PC-3 (cell line): ENCODE measurements around the gene HOGA1. TPM values are rescaled to one million over a fixed set of nuclear protein-coding genes. Genes with fewer than 3 reads are reported as not detected.
A peak's percentile ranks its signal among the peaks of the same experiment; 100 is the strongest.

Experiments
- ATAC-seq: fragments of 200-7000 bp; cut with Tn5 transposase; 2 replicates; pipeline ENCODE4 v1.9.1; 2020; ENCODE audit warnings: mild to moderate bottlenecking, moderate library complexity
- BruUV-seq: library from RNA; stranded (reverse); fragments of 400-500 nt; replicated peaks from 2 replicates; lab custom pipeline; 2021; lab: Mats Ljungman, UMichigan
- CTCF ChIA-PET: fragments of 300-600 bp; sonication (Branson Sonifier 250); formaldehyde crosslinking; loops from one replicate; lab custom pipeline; 2022; ENCODE audit warnings: antibody characterized with exemption; lab: Charles Lee
- POLR2A ChIA-PET: fragments of 300-600 bp; sonication (Branson Sonifier 250); formaldehyde crosslinking; loops from one replicate; lab custom pipeline; 2022; ENCODE audit warnings: antibody characterized with exemption; ENCODE audit not compliant: unreplicated experiment; lab: Charles Lee
- DNase-seq: peaks from one replicate; pipeline ENCODE4 v3.0.0-alpha.2; 2015
- H2AFZ ChIP-seq: fragments of 300-600 bp; sonication (generic); 2 replicates; pipeline ENCODE4 v1.6.0; 2016; ENCODE audit warnings: antibody characterized with exemption, low read length
- H3F3A ChIP-seq: fragments of 300-600 bp; sonication (generic); one replicate; pipeline ENCODE4 v1.6.0; 2017; ENCODE audit warnings: antibody characterized with exemption, low read length, control low read depth, mild to moderate bottlenecking; ENCODE audit not compliant: unreplicated experiment
- H3K27ac ChIP-seq: fragments of 300-600 bp; sonication (generic); 2 replicates; pipeline ENCODE4 v1.5.1; 2016; ENCODE audit warnings: mild to moderate bottlenecking, low read length
- H3K27me3 ChIP-seq: fragments of 300-600 bp; sonication (generic); 2 replicates; pipeline ENCODE4 v1.6.1; 2016; ENCODE audit warnings: low read length, mixed read lengths
- H3K36me3 ChIP-seq: fragments of 300-600 bp; sonication (generic); 2 replicates; pipeline ENCODE4 v1.6.1; 2016; ENCODE audit warnings: low read depth, mixed run types, low read length, mixed read lengths
- H3K4me1 ChIP-seq: fragments of 300-600 bp; sonication (generic); 2 replicates; pipeline ENCODE4 v1.5.1; 2016; ENCODE audit warnings: low read length; ENCODE audit not compliant: insufficient read depth
- H3K4me2 ChIP-seq: fragments of 300-600 bp; sonication (generic); 2 replicates; pipeline ENCODE4 v1.6.0; 2016; ENCODE audit warnings: low read length
- H3K4me3 ChIP-seq: fragments of 300-600 bp; sonication (generic); 2 replicates; pipeline ENCODE4 v1.5.1; 2016; ENCODE audit warnings: mild to moderate bottlenecking, low read length, mixed read lengths
- H3K79me2 ChIP-seq: fragments of 300-600 bp; sonication (generic); 2 replicates; pipeline ENCODE4 v1.6.1; 2017; ENCODE audit warnings: low read length, mixed read lengths
- H3K9ac ChIP-seq: fragments of 300-600 bp; sonication (generic); 2 replicates; pipeline ENCODE4 v1.6.0; 2016; ENCODE audit warnings: mild to moderate bottlenecking, low read length
- H3K9me2 ChIP-seq: fragments of 300-600 bp; sonication (generic); replicated peaks from 2 replicates; pipeline ENCODE4 v1.6.1; 2016; ENCODE audit warnings: mixed run types, low read length, mixed read lengths
- H3K9me3 ChIP-seq: fragments of 300-600 bp; sonication (generic); 2 replicates; pipeline ENCODE4 v1.6.1; 2016; ENCODE audit warnings: low read length, mixed read lengths
- H4K20me1 ChIP-seq: fragments of 300-600 bp; sonication (generic); 2 replicates; pipeline ENCODE4 v1.6.1; 2016; ENCODE audit warnings: low read length, mixed read lengths
- EZH2 ChIP-seq: fragments of 300-600 bp; sonication (generic); IDR thresholded peaks from one replicate; pipeline ENCODE4 v1.6.1; 2017; ENCODE audit warnings: antibody characterized with exemption, mild to moderate bottlenecking, low read length; ENCODE audit not compliant: unreplicated experiment
- EZH2phosphoT487 ChIP-seq: fragments of 300-600 bp; sonication (generic); IDR thresholded peaks from 2 replicates; pipeline ENCODE4 v1.6.1; 2018; ENCODE audit warnings: mild to moderate bottlenecking, antibody characterized with exemption, low read length, borderline replicate concordance
- intact Hi-C: fragments of 100-400 bp; cut with micrococcal nuclease; formaldehyde crosslinking; loops from 2 replicates; pipeline ENCODE4 v1.9.0; 2023
- total RNA-seq: library from RNA; depleted of rRNA; stranded (reverse); fragments of >200 nt; gene quantifications from 2 replicates; pipeline ENCODE4 v1.2.3, GENCODE V29; 2014
- TF ChIP-seq, protein P1 (sequence below): fragments of 300-600 bp; sonication (generic); conservative IDR thresholded peaks from 2 replicates; pipeline ENCODE4 v1.5.1; 2017; ENCODE audit warnings: antibody characterized with exemption, low read depth, mild to moderate bottlenecking, low read length

HOGA1 gene
- total RNA-seq, 1 experiment from 2014 or later: 0.15 TPM

DNA sequence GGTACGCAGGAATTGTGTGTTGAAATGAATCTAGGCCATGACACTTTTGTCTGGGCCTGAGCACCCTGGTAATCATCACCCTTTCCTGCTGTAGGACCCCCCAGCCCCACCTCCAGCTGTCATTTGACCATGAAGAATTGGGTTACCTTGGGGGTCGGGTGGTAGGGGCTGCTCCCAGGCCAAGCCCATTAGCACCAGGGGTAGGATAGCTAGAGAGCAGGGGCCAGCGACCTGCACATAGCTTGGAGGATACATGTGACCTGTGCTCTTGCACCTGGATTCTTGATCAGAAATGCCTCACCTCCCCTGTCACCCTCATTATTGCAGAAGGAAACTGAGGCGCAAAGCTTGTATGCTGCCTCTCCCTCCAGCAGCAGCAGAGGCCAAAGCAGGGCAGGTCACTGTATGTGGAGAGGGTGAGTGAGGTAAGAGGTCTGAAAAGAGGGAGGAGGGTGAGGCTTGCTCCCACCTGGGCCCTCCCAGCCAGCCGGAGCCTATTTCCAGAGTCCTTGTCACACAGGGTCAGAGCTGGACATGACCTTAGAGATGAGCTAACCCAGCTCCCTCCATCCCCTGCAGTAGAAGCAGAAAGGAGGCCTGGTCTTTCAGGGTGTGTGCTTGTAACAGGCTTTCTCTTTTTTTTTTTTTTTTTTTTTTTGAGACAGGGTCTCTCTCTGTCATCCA lies 46.9 kb upstream of the HOGA1 start:
- CTCF ChIA-PET: no interaction called here
- Histone ChIP-seq H3K4me1 (peaks cover 25% of the 10 kb centered on the region), H3K9me2 (no peaks in the 10 kb centered on the region), H3K9ac (no peak overlapping the region), H2AFZ (no peak overlapping the region), H3K27me3 (no peaks in the 10 kb centered on the region), H3K79me2 (peaks cover 12% of the 10 kb centered on the region; the same call in 1 of the 2 replicates), H3K36me3 (no peaks in the 10 kb centered on the region; the same call in 1 of the 2 replicates), H3K9me3 (no peaks in the 10 kb centered on the region), H3K4me2 (no peak overlapping the region), H3K4me3 (no peak overlapping the region), H4K20me1 (no peaks in the 10 kb centered on the region), H3K27ac (no peak overlapping the region), H3F3A (no peaks in the 10 kb centered on the region)
- ATAC-seq (no peak), DNase-seq (no peak)
- intact Hi-C loops: loop anchor here (5.0 kb wide), 1 partner anchor 75 kb away; no protein-coding TSS in a partner anchor
- POLR2A ChIA-PET: no interaction called here
- BruUV-seq: no TSS peak
- TF ChIP-seq EZH2: no peak
- no peak for TF ChIP-seq EZH2phosphoT487
- TF ChIP-seq, protein P1, sequence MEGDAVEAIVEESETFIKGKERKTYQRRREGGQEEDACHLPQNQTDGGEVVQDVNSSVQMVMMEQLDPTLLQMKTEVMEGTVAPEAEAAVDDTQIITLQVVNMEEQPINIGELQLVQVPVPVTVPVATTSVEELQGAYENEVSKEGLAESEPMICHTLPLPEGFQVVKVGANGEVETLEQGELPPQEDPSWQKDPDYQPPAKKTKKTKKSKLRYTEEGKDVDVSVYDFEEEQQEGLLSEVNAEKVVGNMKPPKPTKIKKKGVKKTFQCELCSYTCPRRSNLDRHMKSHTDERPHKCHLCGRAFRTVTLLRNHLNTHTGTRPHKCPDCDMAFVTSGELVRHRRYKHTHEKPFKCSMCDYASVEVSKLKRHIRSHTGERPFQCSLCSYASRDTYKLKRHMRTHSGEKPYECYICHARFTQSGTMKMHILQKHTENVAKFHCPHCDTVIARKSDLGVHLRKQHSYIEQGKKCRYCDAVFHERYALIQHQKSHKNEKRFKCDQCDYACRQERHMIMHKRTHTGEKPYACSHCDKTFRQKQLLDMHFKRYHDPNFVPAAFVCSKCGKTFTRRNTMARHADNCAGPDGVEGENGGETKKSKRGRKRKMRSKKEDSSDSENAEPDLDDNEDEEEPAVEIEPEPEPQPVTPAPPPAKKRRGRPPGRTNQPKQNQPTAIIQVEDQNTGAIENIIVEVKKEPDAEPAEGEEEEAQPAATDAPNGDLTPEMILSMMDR: no peak

DNA sequence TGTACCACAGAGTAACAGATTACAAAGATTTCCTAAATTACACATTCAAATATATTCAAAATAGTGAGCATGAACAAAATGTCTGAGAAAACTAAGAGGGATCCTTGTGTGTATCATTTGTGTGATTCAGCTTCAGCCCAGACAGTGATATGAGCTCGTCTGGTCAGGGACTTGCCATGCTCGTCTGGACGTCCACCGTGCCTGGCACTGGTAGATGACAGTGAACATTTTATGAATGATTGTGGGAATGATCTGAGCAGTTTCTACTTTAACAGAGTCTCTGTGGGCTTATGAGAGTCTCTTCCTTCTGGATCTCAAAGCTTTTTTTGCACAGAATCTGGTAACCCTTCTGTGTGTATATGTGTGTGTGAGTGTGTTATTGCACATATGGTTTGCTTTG lies 45.8 kb upstream of the HOGA1 start:
- Histone ChIP-seq H3K79me2 (peaks cover 12% of the 10 kb centered on the region; the same call in 1 of the 2 replicates), H3K4me1 (peaks cover 36% of the 10 kb centered on the region), H3K27ac (no peak overlapping the region), H3K27me3 (no peaks in the 10 kb centered on the region), H2AFZ (no peak overlapping the region), H3K9me2 (no peaks in the 10 kb centered on the region), H3K9me3 (no peaks in the 10 kb centered on the region), H3K36me3 (no peaks in the 10 kb centered on the region; the same call in 1 of the 2 replicates), H4K20me1 (no peaks in the 10 kb centered on the region), H3K4me3 (no peak overlapping the region), H3F3A (no peaks in the 10 kb centered on the region), H3K9ac (no peak overlapping the region), H3K4me2 (no peak overlapping the region)
- ATAC-seq (no peak), DNase-seq (no peak)
- no TSS peak for BruUV-seq
- no peak for TF ChIP-seq EZH2
- TF ChIP-seq, protein P1: no peak
- no peak for TF ChIP-seq EZH2phosphoT487
- POLR2A ChIA-PET: no interaction called here
- CTCF ChIA-PET: no interaction called here
- intact Hi-C loops: loop anchor here (5.0 kb wide), 1 partner anchor 76 kb away; no protein-coding TSS in a partner anchor

DNA sequence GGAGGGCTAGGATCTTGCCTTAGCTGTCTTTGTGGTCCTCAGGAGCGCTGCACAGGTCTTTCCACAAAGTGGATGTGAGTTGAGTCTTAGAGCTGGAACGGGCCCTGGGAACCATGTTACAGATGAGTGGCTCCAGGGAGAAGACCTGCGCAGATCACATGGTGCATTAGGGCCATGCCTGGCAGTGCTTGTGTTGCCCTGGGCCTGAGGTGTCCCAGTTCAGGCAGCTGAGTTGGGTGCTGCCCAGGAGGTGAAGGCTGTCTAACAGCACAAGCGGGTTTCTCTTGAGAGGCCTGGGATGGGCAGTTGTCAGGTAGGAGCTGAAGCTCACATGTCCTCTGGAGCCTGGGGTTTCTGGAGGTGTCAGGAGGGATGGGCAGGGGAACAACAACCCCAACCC lies 45.4 kb upstream of the HOGA1 start:
- no TSS peak for BruUV-seq
- ATAC-seq (no peak), DNase-seq (peak; percentile 15)
- H3K4me3 ChIP-seq: no peak overlapping the region
- no peak overlapping the region for H3K27ac ChIP-seq
- no peaks in the 10 kb centered on the region for H3F3A ChIP-seq
- no peak overlapping the region for H2AFZ ChIP-seq
- no peak for TF ChIP-seq EZH2phosphoT487
- TF ChIP-seq, protein P1: no peak
- TF ChIP-seq EZH2: no peak
- H3K9ac ChIP-seq: no peak overlapping the region
- intact Hi-C loops: loop anchor here (5.0 kb wide), 1 partner anchor 77 kb away; no protein-coding TSS in a partner anchor
- H3K9me3 ChIP-seq: no peaks in the 10 kb centered on the region
- H3K79me2 ChIP-seq: peaks cover 15% of the 10 kb centered on the region; the same call in 1 of the 2 replicates
- no peaks in the 10 kb centered on the region for H4K20me1 ChIP-seq
- no peaks in the 10 kb centered on the region for H3K9me2 ChIP-seq
- ChIA-PET CTCF (no interaction called here), POLR2A (no interaction called here)
- H3K36me3 ChIP-seq: no peaks in the 10 kb centered on the region; the same call in 1 of the 2 replicates
- no peaks in the 10 kb centered on the region for H3K27me3 ChIP-seq
- peaks cover 41% of the 10 kb centered on the region for H3K4me1 ChIP-seq
- H3K4me2 ChIP-seq: no peak overlapping the region
